Upper lobe of right lung (tissue), 1 donor: ENCODE data around the gene CNOT1. TPM values are rescaled to one million over a fixed set of nuclear protein-coding genes. Genes with fewer than 3 reads are reported as not detected.

ENCODE experiments used
- ATAC-seq: fragments of 200-7000 bp; cut with Tn5 transposase; one replicate; pipeline ENCODE4 v1.9.1; 2020; ENCODE audit warnings: mild to moderate bottlenecking, moderate library complexity
- DNase-seq: peaks from one replicate; pipeline ENCODE4 v3.0.0-alpha.2; 2020
- H3K27ac ChIP-seq: fragments of 200-600 bp; one replicate; pipeline ENCODE4 v1.8.0; 2022
- H3K27me3 ChIP-seq: fragments of 200-600 bp; one replicate; pipeline ENCODE4 v1.8.0; 2022; ENCODE audit warnings: mild to moderate bottlenecking
- H3K36me3 ChIP-seq: fragments of 200-600 bp; one replicate; pipeline ENCODE4 v1.8.0; 2022
- H3K4me1 ChIP-seq: fragments of 200-600 bp; one replicate; pipeline ENCODE4 v1.8.0; 2022
- H3K4me3 ChIP-seq: fragments of 200-600 bp; one replicate; pipeline ENCODE4 v1.8.0; 2022; ENCODE audit warnings: mild to moderate bottlenecking
- H3K9me3 ChIP-seq: fragments of 200-600 bp; one replicate; pipeline ENCODE4 v1.8.0; 2022
- CTCF ChIP-seq: fragments of 200-600 bp; IDR thresholded peaks from one replicate; pipeline ENCODE4 v1.8.0; 2022; ENCODE audit warnings: antibody characterized with exemption
- intact Hi-C: fragments of 100-400 bp; cut with DNase I; formaldehyde crosslinking; loops from one replicate; pipeline ENCODE4 v1.11.0; 2022
- long read RNA-seq: library from polyadenylated mRNA; unstranded; transcript quantifications from one replicate; pipeline ENCODE4 v2.0.0, GENCODE V29; 2021
- total RNA-seq: library from RNA; stranded (reverse); fragmentation: NEBNext Ultra II Directional; extraction: Animal tissue kit (Norgen Biotek cat#: 25700); gene quantifications from one replicate; pipeline ENCODE4 v1.2.1, GENCODE V29; 2021
- donor health status: DM: no; HTN: yes; CAD: no; lungs with severe emphysema.

The CNOT1 gene
- total RNA-seq, result 140 TPM
- long read RNA-seq, full-length matches to known transcripts, result 7 of 37 reads
- long read RNA-seq, partial matches to known transcripts, result 20 of 37 reads
- long read RNA-seq, other reads (novel, unspliced or antisense), result 10 of 37 reads

DNA sequence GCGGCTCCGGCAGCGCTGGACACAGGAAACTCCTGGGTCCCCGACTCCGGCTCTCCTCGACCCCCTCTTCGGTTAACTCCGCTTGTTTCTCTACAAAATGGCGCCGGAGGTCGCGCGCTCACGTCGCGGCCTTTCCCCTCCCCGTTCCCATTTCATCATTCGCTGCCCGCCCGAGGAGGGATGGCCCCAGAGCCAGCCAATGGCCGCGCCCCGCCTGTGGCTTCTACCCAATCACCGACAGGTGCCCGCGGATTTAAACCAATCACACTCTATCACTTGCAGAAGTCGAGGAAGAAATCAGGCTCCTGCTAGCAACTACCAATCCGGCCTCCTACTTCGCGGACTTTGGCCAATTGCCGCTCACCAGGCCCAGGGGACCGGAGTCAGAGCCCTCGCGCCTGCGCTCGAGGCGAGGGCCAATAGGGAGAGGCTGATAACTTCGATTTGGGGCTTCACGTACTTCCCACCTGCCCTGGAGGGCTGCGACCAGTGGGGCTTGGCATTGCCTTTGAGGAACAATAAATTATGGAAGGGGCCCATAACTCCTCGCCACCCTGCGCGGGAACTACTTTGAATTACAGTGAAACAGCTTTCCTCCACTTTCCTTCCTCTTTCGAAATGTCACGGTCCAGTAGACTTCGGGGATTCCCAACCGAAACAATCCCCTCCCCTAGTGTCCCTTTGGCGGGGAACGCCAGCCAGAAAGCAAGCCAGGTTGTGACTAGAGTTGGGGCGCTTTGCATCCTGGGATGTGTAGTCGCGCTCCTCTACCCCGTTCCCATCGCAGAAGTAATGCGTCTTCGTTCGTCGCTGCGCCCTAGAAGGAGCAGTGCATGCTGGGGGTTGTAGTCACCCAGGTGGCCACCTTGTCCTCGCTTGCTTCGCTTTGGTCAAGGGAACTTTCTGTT is at the start of gene CNOT1:
Gene CNOT1, minus strand, starts transcription at position 94 of the 908 bp plus-strand sequence. CDS start 30,489 bp downstream, outside the sequence.
- Histone ChIP-seq H3K27ac (peak within 1 kb of the TSS; percentile 95), H3K4me1 (peaks cover 22% of the 10 kb centered on the region), H3K4me3 (peak within 1 kb of the TSS; percentile 99), H3K9me3 (no peaks in the 10 kb centered on the region), H3K27me3 (no peaks in the 10 kb centered on the region), H3K36me3 (peaks cover 5% of the 10 kb centered on the region)
- ATAC-seq (peak; percentile 95), DNase-seq (peak; percentile 98)
- intact Hi-C loops, result no loop called here
- TF ChIP-seq CTCF, result no peak

DNA sequence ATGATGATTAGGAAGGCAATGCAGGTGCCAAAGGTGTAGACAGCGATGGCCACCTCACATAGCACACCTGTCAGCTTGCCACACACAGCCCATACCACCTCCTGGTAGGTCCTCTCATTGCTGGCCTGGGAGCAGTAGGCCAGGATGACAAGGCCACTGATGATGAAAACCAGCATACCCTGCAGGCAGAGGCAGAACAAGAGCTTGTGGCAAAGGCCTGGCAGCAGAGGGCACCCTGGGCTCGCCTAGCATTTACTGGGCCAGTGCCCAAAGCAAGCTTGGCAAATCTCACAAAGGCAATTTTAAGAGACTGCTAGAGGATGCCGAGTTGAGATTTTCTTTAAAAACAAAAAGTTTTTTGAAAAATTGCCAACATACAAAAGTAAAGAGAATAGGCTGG is 49.1 kb upstream of the CNOT1 start:
- Histone ChIP-seq H3K4me3 (no peak overlapping the region), H3K9me3 (no peaks in the 10 kb centered on the region), H3K27ac (no peak overlapping the region), H3K4me1 (peaks cover 6% of the 10 kb centered on the region), H3K27me3 (no peaks in the 10 kb centered on the region), H3K36me3 (peaks cover 23% of the 10 kb centered on the region)
- no peak for DNase-seq
- ATAC-seq, result no peak
- intact Hi-C loops, result no loop called here
- TF ChIP-seq CTCF, result no peak

- H3K4me3 ChIP-seq, result no peak overlapping the region
- no peak for DNase-seq
- TF ChIP-seq CTCF, result no peak
- intact Hi-C loops, result no loop called here
- H3K4me1 ChIP-seq, result peaks cover 3% of the 10 kb centered on the region
- no peak overlapping the region for H3K27ac ChIP-seq
- no peaks in the 10 kb centered on the region for H3K27me3 ChIP-seq
- H3K36me3 ChIP-seq, result peaks cover 26% of the 10 kb centered on the region
- H3K9me3 ChIP-seq, result no peaks in the 10 kb centered on the region
- ATAC-seq, result no peak
Measured at GRCh38 chr16:58678269-58678668, 48.6 kb upstream of the CNOT1 start.

- Histone ChIP-seq H3K27me3 (no peaks in the 10 kb centered on the region), H3K27ac (no peak overlapping the region), H3K4me3 (no peak overlapping the region), H3K4me1 (no peaks in the 10 kb centered on the region), H3K36me3 (peaks cover 27% of the 10 kb centered on the region), H3K9me3 (no peaks in the 10 kb centered on the region)
- no peak for DNase-seq
- no peak for ATAC-seq
- intact Hi-C loops, result no loop called here
- TF ChIP-seq CTCF, result no peak
Measured at GRCh38 chr16:58670946-58671583, 41.4 kb upstream of the CNOT1 start.

- TF ChIP-seq CTCF, result no peak
- H3K27me3 ChIP-seq, result no peaks in the 10 kb centered on the region
- intact Hi-C loops, result no loop called here
- H3K27ac ChIP-seq, result no peak overlapping the region
- H3K9me3 ChIP-seq, result no peaks in the 10 kb centered on the region
- no peak overlapping the region for H3K4me3 ChIP-seq
- no peaks in the 10 kb centered on the region for H3K4me1 ChIP-seq
- H3K36me3 ChIP-seq, result peaks cover 24% of the 10 kb centered on the region
- DNase-seq, result no peak
- ATAC-seq, result no peak
Measured at GRCh38 chr16:58670177-58670576, 40.6 kb upstream of the CNOT1 start.
